ENCODE data around the gene ARPC1B. TPM values are rescaled to one million over a fixed set of nuclear protein-coding genes. Genes with fewer than 3 reads are reported as not detected.

The ARPC1B gene
- total and polyA plus RNA-seq, 2 experiments from 2014 or later: 101 to 132 TPM

DNA sequence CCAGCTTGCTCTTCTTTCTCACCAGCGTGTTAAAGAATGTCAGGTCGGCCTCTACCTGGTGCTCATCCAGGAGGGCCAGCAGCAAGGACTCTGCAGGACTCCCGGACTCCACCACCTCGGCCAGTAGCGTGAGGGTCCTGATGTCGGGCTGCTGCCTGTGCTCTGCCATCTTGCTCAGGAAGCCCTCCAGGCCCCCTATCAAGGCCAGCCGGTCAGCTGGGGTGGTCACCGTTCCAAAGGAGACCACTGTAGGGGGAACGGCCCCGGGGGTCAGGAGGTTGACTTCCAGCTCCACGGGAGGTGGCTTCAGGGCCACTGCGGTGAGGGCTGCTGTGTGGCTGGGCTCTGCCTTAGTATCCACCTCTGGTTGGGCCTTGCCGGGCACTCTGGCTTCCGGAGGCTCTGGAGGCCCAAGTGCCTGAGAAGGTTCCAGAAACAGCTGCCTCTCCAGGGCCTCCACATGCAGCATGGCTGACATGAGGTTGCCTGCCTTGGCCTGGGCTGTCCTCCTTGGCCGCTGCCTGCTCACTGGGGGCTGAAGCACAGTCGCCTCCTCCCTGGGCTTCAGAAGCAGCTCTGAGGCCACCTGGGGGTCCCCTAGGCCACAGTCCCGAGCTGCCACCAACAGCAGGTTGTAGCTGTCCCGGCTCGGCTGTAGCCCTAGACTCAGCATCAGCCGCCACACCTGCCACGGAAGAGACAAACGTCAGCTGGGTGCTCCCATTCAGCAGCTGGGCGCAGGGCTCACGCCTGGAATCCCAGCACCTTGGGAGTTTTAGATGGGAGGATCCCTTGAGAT, 50.6 kb downstream of the ARPC1B start:
- Histone ChIP-seq H3K27ac (ENCODE audit: low read depth) (no peak overlapping the region), H3K4me3 (no peak overlapping the region), H3K36me3 (ENCODE audit: insufficient read depth) (peaks cover 5% of the 10 kb centered on the region; the same call in 1 of the 2 replicates), H4K20me1 (replicated peaks; ENCODE audit: insufficient read depth) (no peaks in the 10 kb centered on the region; the same call in none of the 2 replicates), H3K9me2 (ENCODE audit: insufficient read depth) (no peaks in the 10 kb centered on the region), H3K27me3 (ENCODE audit: insufficient read depth) (no peaks in the 10 kb centered on the region), H3K4me2 (no peak overlapping the region), H3K79me2 (replicated peaks; ENCODE audit: insufficient read depth) (no peaks in the 10 kb centered on the region; the same call in 1 of the 2 replicates), H2AFZ (no peak overlapping the region), H3F3A (replicated peaks; ENCODE audit: low read depth) (peaks cover 8% of the 10 kb centered on the region), H3K4me1 (ENCODE audit: insufficient read depth) (peaks cover 8% of the 10 kb centered on the region)
- H3K4me3 Mint-ChIP-seq: no peak overlapping the region
- TF ChIP-seq POLR2AphosphoS5 (IDR thresholded peaks at IDR 0.05; ENCODE audit: low read depth): no peak
- TF ChIP-seq EZH2 (IDR thresholded peaks at IDR 0.05; ENCODE audit: low read depth, unreplicated experiment): no peak
- no peak for TF ChIP-seq ETS1 (IDR thresholded peaks at IDR 0.05)
- no peak for TF ChIP-seq ZNF331 (CRISPR knock-in tag; IDR thresholded peaks at IDR 0.05; ENCODE audit: low read depth)
- TF ChIP-seq JUNB (IDR thresholded peaks at IDR 0.05; ENCODE audit: unreplicated experiment): no peak
- TF ChIP-seq CREB1 (CRISPR knock-in tag; IDR thresholded peaks at IDR 0.05; ENCODE audit: low read depth): no peak
- H3K4me1 Mint-ChIP-seq: peaks cover 11% of the 10 kb centered on the region
- peaks cover 78% of the 10 kb centered on the region for H3K36me3 Mint-ChIP-seq (ENCODE audit: low read depth)
- peaks cover 2% of the 10 kb centered on the region; the same call in 1 of the 3 replicates for H3K9me3 Mint-ChIP-seq
- DNase-seq (ENCODE audit: low spot score): no peak
- H3K27me3 Mint-ChIP-seq (ENCODE audit: insufficient read depth, low read depth, poor library complexity): peaks cover 13% of the 10 kb centered on the region
- ATAC-seq: no peak
- H3K27ac Mint-ChIP-seq: no peak overlapping the region

DNA sequence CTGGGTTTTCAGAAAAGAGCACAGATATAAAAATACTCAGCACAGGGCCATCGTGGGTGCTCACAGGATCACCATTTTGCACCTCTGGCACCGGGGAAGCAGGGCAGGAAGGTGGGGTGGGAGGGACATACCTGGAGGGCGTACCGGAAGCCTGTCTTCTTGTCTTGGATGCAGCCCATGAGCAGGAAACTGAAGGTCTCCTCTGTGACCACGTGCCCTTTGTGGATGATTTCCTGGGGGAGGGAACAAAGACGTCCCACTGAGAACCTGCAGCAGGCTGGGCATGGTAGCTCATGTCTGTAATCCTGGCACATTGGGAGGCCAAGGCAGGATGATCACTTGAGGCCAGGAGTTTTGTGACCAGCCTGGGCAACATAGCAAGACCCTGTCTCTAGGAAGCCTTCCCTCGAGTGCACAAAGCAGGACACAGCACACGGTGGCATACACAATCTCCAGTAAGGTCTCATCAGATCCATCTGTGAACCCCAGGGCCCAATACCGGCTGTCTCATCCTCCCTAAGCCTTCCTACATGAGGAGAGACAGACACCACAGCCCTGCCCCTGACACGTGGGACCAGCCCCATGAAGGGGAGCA, 54.5 kb downstream of the ARPC1B start:
- no peak overlapping the region for H2AFZ ChIP-seq
- no peak overlapping the region for H3K4me3 Mint-ChIP-seq
- ATAC-seq: no peak
- no peaks in the 10 kb centered on the region; the same call in 1 of the 2 replicates for H4K20me1 ChIP-seq (replicated peaks; ENCODE audit: insufficient read depth)
- no peak overlapping the region for H3K27ac ChIP-seq (ENCODE audit: low read depth)
- peaks cover 2% of the 10 kb centered on the region for H3K27me3 Mint-ChIP-seq (ENCODE audit: insufficient read depth, low read depth, poor library complexity)
- no peaks in the 10 kb centered on the region for H3K9me2 ChIP-seq (ENCODE audit: insufficient read depth)
- peaks cover 10% of the 10 kb centered on the region for H3K36me3 ChIP-seq (ENCODE audit: insufficient read depth)
- no peaks in the 10 kb centered on the region for H3K4me1 ChIP-seq (ENCODE audit: insufficient read depth)
- H3K4me3 ChIP-seq: no peak overlapping the region
- no peaks in the 10 kb centered on the region for H3F3A ChIP-seq (replicated peaks; ENCODE audit: low read depth)
- peaks cover 75% of the 10 kb centered on the region for H3K36me3 Mint-ChIP-seq (ENCODE audit: low read depth)
- peaks cover 2% of the 10 kb centered on the region; the same call in 1 of the 3 replicates for H3K9me3 Mint-ChIP-seq
- no peak overlapping the region for H3K4me2 ChIP-seq
- H3K27me3 ChIP-seq (ENCODE audit: insufficient read depth): no peaks in the 10 kb centered on the region
- no peaks in the 10 kb centered on the region for H3K4me1 Mint-ChIP-seq
- DNase-seq (ENCODE audit: low spot score): no peak
- no peak overlapping the region for H3K27ac Mint-ChIP-seq
- H3K79me2 ChIP-seq (replicated peaks; ENCODE audit: insufficient read depth): no peaks in the 10 kb centered on the region
- TF ChIP-seq JUNB (IDR thresholded peaks at IDR 0.05; ENCODE audit: unreplicated experiment): no peak
- no peak for TF ChIP-seq ZNF331 (CRISPR knock-in tag; IDR thresholded peaks at IDR 0.05; ENCODE audit: low read depth)
- TF ChIP-seq, protein P1, sequence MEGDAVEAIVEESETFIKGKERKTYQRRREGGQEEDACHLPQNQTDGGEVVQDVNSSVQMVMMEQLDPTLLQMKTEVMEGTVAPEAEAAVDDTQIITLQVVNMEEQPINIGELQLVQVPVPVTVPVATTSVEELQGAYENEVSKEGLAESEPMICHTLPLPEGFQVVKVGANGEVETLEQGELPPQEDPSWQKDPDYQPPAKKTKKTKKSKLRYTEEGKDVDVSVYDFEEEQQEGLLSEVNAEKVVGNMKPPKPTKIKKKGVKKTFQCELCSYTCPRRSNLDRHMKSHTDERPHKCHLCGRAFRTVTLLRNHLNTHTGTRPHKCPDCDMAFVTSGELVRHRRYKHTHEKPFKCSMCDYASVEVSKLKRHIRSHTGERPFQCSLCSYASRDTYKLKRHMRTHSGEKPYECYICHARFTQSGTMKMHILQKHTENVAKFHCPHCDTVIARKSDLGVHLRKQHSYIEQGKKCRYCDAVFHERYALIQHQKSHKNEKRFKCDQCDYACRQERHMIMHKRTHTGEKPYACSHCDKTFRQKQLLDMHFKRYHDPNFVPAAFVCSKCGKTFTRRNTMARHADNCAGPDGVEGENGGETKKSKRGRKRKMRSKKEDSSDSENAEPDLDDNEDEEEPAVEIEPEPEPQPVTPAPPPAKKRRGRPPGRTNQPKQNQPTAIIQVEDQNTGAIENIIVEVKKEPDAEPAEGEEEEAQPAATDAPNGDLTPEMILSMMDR (conservative IDR thresholded peaks at IDR 0.05; ENCODE audit: low read depth in 2 of 2): no peak
- TF ChIP-seq EZH2 (IDR thresholded peaks at IDR 0.05; ENCODE audit: low read depth, unreplicated experiment): no peak
- no peak for TF ChIP-seq POLR2AphosphoS5 (IDR thresholded peaks at IDR 0.05; ENCODE audit: low read depth)
- TF ChIP-seq NANOG (IDR thresholded peaks at IDR 0.05; ENCODE audit: borderline replicate concordance): no peak
- no peak for TF ChIP-seq ZNF462 (CRISPR knock-in tag; IDR thresholded peaks at IDR 0.05)
- TF ChIP-seq CREB1 (CRISPR knock-in tag; IDR thresholded peaks at IDR 0.05; ENCODE audit: low read depth): no peak
- no peak for TF ChIP-seq STAT1 (IDR thresholded peaks at IDR 0.05; ENCODE audit: unreplicated experiment)

Measured in GM23338 (cell line).